GM19372 (cell line): ENCODE measurements around the gene PRCC.
"Not testable (repeated sequence)": the region's sequence is repeated elsewhere in the genome, so short reads cannot be mapped to it uniquely, and the experiment has no call there.

Experiments used
- ATAC-seq: cut with Tn5 transposase; IDR thresholded peaks from one replicate; pipeline ENCODE4 v1.9.1; 2021; ENCODE audit warnings: mild to moderate bottlenecking, low read depth, moderate library complexity; ENCODE audit not compliant: unreplicated experiment

The PRCC gene

GRCh38 chr1:156757572-156758253 lies 9.6 kb upstream of the PRCC start:
- ATAC-seq = not testable (repeated sequence)

- no peak for ATAC-seq
These were observed 7.1 kb upstream of the PRCC start for GRCh38 chr1:156760092-156760795.

- no peak for ATAC-seq
These were observed 6.6 kb upstream of the PRCC start for GRCh38 chr1:156760796-156761104.

DNA sequence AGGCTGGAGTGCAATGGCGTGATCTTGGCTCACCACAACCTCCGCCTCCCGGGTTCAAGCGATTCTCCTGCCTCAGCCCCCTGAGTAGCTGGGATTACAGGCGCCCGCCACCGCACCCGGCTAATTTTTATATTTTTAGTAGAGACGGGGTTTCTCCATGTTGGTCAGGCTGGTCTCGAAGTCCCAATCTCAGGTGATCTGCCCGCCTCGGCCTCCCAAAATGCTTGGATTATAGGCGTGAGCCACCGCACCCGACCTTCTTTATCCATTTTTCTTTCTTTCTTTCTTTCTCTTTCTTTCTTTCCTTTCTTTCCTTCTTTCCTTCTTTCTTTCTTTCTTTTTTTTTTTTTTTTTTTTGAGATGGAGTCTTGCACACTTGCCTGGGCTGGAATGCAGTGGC lies 2.2 kb upstream of the PRCC start:
- ATAC-seq = not testable (repeated sequence)

DNA sequence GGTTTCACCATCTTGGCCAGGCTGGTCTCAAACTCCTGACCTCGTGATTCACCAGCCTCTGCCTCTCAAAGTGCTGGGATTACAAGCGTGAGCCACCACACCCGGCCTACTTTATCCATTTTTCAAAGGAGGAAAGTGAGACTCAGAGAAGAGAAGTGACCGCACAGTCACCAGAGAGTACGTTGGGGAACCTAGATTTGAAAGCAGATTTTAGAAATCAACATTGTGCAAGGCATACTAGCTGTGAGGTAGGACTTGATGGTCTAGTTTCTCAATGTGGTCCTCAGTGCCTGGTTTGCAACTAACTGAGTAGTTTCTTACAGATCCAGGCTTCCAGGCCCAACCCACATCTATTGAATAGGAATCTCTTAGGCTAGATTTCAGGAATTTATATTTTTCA lies 1.7 kb upstream of the PRCC start:
- ATAC-seq = no peak

DNA sequence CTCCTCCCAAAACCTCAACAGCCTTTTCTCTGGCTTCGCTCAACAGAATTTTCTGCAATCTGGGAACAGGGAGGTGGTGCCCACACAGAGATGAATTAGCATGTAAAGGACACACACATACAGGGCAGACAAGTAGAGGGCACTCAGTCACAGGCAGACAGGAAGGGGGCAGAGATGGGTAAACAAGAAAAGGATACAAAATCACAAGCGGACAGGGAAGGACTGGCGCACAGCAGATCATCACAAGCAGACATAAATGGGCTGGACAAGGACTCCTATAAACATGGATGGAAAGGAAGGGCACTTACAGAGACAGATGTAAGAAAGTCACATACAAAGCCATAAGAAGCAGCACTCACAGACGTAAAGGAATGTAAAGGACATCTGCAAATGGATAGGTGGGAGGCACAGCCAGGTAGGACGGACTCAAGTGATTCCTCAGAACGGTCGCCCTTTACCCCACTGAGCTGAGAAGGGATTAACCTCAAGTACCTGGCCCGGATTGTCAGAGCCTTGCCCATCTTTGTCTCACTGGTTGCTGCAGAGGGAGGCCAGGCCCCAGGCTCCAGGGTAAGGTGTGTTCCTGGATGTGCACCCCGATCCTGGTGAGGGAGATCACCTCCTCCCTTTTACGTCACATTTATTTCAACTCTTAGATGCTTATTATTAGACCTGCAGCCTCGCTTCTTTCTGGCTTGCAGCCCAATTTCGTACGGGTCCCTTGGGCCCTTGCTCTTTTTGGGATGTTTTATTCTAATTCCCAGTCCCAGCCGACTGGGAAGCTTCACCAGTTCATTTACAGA lies 836 bp upstream of the PRCC start:
- peak; percentile 6 for ATAC-seq

GRCh38 chr1:156767879-156768604 lies 707 bp downstream of the PRCC start:
- ATAC-seq = peak; percentile 3

DNA sequence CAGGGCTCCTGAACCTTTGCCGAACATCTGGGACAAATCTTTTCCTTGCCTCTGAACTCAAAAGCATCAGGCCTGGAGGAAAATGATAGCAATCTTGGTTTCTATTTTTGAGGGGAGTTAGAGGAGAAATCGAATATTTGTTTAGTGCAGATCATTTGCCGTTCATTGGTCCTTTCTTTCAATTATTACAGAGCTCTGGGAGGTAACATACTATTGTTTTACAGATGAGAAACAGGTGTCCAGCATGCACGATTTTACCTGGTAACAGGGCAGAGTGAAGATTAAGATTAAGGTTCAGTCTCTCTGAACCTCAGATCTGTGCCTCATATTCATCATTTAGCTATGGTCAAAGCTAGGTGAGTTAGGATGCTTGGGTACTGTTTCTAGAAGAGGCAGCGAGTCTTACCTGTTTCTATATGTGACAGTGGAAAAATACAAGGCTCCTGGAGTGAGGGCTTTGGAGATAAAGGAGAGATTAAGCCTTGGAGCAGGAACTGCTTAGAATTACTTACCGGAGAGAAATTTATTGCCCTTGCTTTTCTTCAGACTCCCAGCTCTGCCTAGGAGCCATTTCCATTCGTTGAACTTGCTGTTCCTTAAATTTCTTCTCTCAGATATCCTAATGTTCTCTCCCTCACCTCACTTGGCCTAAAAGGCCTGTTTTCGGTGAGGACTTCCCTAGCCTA lies 1.4 kb downstream of the PRCC start:
- ATAC-seq = no peak

DNA sequence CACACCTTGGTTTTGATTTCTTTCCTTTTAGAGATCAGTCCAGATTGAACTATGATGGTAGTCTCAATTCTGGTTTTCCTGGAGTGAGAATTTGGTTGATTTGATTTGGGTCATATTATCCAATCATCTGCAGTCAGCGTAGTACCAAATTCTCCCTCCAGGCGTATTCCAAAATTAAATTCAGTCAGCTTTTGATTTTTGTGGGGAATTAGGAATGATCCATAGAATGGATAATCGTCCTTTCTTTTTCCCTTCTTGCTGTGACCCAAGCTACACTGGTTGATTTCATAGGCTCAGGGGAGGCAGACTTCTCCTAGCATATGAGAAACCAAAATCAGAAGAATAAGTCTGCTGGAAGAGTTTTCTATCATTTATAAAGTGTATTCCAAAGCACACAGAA lies 4.9 kb downstream of the PRCC start:
- no peak for ATAC-seq

DNA sequence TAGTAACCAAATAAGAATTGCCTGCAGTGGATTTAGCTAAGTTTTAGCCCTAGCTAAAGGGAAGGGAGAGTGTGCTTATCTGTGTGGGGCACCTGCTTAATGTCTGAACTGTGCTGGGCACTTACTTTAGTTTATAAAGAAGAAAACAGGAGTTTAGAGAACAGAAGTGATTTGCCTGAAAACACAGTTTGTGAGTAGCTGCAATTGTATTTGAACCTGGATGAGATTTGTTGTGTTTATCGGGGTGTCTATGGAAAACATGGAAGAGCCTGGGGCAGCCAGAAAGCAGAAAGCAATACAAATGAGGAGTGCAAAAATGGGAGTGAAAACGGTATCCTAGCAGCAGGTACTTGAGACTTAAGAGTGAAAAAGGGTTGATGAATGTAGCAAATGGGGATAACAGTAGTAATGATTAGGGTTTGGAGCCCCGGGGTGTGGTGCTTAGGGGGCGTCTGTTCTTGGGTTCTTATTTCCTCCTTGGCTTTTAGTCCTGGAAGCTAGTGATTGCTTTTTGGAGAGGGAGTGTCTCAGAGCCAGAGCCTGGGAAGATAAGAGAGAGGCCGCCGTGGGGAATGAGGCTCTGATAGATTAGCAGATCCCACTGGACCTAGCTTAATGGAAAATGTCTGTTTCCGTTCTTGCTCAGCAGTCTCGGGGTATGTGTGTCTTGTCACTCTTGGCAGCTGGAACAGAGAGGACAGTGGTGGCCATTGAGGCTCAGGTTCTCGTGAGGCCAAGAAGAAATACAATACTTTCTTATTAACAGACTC lies 5.6 kb downstream of the PRCC start:
- ATAC-seq = no peak

GRCh38 chr1:156773607-156774006 lies 6.3 kb downstream of the PRCC start:
- no peak for ATAC-seq

GRCh38 chr1:156775799-156776198 lies 8.5 kb downstream of the PRCC start:
- no peak for ATAC-seq

DNA sequence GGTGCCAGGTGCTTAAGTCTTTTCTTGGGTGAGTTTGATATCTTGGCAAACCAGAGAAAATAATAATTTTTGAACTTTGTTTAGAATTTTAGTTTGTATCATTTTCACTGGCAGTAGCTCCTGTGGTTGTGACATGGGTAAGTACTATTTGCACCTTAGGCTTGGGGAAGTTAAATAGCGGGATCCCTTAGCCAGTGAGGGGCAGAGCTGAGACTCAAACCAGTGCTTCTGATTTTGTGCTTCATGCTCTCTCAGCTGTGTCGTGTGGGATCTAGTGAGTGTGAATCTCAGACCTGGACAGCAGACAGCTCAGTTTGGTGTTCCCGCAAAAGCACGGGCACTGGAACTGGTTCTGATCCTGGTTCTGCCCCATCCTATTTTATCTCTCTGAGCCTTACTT lies 9.6 kb downstream of the PRCC start:
- ATAC-seq = no peak

GRCh38 chr1:156777573-156777972 lies 10.2 kb downstream of the PRCC start:
- no peak for ATAC-seq

- no peak for ATAC-seq
These were observed 14.4 kb downstream of the PRCC start for GRCh38 chr1:156781585-156782186.

DNA sequence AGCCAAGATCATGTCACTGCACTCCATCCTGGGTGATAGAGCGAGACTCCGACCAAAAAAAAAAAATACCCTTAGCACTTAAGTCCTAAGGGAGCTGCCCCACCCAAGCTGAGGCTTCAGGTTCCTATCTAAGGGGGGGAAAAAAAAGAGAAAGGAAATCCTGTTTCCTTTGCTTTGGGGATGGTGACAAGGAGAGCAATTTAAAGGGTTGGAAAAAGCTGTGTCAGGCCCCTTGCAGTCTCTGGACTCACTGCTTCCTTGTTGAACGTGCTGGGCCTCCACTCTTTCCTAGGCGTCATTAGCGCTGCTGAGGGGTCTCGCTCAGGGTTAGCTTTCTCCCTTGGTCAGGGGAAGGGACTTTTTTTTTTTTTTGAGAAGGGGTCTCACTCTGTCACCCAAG lies 18.1 kb downstream of the PRCC start:
- no peak for ATAC-seq

- ATAC-seq = no peak
These were observed 19.3 kb downstream of the PRCC start for GRCh38 chr1:156786640-156787039.

DNA sequence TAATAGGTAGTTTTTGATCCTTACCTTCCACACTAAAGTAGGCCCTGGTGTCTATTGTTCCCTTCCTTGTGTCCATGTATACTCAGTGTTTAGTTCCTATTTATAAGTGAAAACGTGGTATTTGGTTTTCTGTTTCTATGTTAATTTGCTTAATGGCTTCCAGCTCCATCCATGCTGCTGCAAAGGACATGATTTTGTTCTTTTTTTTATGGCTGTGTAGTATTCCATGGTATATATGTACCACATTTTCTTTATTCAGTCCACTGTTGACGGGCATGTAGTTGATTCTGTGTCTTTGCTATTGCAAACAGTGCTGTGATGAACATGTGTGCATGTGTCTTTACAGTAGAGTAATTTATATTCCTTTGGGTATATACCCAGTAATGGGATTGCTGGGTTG lies 20.8 kb downstream of the PRCC start:
- no peak for ATAC-seq

GRCh38 chr1:156789621-156790318 lies 22.4 kb downstream of the PRCC start:
- ATAC-seq = no peak
